Kidney tubule cell (primary cell): ENCODE measurements around the gene WWTR1.

ENCODE experiments used
- DNase-seq: peaks from one replicate; pipeline ENCODE4 v3.0.0-alpha.2; 2018; ENCODE audit warnings: low spot score

Gene WWTR1

DNA sequence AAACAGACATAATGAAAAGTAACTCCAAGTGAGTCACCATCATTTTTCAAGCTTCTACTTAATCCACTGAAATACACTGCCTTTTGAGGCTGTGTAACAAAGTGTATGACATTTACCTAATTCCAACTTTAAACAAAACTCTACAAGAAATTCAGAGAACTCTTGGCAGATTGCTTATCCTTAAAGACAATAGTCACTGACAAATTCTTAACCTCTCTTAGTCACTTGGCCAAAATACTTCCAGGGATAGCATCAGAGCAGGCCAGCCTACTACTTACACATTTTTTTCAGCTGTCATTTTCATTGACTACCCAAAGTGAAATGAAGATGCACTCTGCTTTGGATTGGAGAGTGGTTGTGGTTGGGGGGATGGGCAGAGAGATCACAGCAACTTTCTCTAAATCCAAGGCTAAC lies 3.6 kb downstream of the WWTR1 start:
- peak; percentile 46 for DNase-seq

GRCh38 chr3:149653564-149653963 lies 4.3 kb downstream of the WWTR1 start:
- DNase-seq = no peak

GRCh38 chr3:149653136-149653535 lies 4.7 kb downstream of the WWTR1 start:
- DNase-seq = no peak

DNA sequence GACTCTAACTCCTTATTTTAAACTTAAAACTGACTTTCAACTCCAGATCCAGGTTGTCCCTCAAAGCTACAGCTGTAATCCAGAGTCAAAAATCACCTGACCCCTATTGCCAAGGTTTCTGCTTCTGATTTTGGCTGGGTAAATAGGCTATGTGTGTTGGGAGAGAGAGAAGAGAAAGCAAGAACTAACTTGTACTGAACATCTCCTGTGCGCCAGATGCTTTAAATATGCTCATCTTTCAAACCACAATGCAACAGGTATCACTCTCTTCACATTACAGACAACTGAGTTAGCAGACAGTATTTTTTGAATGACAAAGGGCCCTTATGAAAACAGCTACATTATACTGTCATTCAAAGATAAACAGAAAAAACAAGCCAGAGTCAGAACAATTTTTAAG lies 7.0 kb downstream of the WWTR1 start:
- DNase-seq = no peak

DNA sequence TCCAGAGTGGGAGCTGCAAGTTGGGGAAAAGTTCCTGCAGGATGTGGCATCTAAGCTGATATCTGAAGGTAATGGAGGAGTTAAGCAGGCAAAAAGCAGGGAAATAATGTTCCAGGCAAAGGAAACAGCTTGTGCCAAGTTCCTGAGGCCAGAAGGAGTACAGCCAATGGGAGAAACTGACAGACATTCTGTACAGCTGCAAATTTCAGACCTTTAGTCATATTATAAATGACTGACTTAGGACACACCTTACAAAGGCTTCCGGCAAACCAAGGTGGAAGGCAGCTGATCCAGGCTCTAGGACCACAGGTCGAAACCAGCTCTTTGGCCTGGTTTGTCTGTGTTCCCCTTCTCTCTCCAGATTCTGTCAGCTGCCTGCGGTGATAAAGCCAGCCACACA lies 9.3 kb downstream of the WWTR1 start:
- peak; percentile 77 for DNase-seq

- DNase-seq = no peak
These were observed 10.0 kb downstream of the WWTR1 start for GRCh38 chr3:149647812-149648211.

- DNase-seq = no peak
These were observed 10.5 kb downstream of the WWTR1 start for GRCh38 chr3:149647285-149647684.

GRCh38 chr3:149646181-149646766 lies 11.6 kb downstream of the WWTR1 start:
- peak; percentile 78 for DNase-seq

DNA sequence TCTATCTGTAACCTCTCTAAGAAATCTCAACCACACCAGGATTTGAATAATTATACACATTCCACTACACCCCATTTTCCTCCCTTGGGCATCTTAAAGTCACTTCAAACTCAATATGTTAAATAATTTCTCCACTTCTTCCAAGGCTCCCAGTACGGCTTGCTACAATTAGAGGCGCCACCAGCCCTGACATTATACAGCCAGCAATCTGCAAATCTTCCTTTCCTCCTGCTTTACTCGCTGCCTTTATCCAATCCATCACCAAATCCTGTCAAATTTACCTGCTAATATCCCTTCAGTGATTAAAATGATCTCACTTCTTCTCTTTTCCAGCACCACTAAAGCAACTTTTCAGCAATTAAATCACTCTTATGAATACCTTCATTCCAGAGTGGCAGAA lies 13.9 kb downstream of the WWTR1 start:
- no peak for DNase-seq

DNA sequence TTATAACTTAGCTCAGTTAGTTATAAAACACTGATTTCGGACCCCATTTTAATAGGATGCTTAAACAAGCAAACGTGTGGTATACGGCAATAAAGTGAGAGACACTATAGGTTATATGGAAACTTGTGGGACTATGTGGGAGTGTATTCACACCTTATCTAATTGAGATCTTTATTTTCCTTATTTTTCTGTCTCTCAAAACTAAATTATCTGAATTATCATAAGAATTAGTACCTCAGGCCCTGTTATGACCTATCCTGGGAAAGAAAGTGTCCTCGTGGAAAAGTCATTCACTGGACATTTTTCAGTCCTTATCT lies 14.4 kb downstream of the WWTR1 start:
- DNase-seq = no peak

DNA sequence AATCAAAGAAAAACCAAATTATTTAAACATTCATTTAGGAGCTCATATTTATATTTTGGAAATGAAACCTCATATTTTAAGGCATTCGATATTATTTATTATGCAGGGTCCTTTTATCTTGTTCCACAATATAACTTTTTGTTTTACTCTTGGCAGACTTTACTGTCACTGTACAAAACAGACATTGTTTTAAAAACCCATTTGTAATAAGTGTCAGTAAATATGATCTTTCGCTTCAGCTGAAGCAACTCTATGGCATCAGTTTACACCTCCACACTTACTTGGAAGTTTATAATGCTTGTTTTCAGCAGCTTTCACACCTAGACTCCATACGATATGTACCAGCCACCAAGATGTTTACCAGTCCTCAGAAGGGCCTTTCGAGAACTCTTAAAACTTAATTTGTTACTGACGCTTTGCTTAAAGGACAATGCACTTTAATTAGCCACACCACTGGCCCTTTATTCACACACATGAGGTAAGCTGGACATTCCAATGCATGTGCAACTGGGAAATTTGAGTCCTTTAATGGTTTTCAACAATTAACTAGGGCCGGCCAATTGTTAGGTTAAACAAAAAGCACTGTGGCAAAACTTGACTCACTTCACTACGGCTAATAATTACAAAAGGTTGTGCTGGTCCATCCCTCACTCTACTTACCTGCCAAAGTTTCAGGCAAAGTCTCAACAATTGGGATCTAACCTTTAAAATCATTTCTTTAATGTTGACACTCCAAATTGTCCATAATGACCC lies 16.7 kb downstream of the WWTR1 start:
- DNase-seq = peak; percentile 79

DNA sequence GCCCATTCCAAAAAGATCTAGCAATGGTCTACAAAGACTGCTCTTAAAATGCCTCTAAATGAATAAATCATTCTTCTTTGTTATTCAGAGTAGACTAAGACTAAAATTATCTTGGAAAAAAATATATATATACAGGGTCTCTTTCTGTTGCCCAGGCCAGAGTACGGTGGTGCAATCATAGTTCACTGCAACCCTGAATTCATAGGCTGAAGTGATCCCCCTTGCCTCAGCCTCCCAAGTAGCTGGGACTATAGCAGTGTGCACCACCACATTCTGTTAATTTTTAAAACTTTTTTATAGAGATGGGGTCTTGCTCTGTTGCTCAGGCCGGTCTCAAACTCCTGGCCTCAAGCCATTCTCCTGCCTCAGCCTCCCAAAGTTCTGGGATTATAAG lies 18.7 kb downstream of the WWTR1 start:
- no peak for DNase-seq

DNA sequence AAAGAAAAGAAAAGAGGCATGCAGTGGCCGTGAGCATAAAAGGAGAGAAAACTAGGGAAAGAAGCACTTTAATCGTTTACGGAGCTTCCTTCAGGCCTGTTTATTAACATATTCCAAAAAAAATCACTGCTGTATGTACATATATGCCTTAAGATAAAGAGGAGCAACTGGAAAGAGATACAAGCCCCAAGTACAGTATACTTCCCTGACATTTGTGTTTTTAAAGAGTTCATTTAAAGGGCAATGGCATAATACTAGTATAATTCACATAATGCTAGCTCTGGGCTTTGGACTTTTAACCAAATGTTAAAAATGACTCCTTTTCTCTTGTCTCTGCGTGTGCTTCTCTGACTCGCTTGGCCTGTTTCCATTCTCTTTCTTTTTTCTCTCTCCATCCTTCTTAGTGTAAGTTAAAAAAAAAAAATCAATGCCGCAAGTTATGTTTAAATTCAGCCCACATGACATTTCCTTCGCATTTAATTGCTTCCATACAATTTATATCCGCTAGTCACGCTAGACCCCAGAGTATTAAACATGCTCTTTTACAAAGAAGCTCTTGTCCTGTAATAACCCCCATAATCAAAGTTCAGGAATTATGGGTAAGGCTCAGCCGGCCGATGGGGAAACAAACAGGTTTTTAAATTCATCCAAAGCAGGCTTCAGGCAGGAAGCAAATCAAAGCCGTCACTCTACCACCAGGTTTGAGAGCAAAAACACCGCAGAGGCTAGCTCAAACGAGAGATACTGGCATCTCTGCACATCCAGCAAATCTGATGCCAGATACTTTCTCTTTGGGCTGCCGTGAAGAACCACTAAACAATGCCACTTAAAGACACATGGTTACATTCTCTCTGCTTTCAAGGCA lies 19.4 kb downstream of the WWTR1 start:
- peak; percentile 45 for DNase-seq

GRCh38 chr3:149635396-149635795 lies 22.4 kb downstream of the WWTR1 start:
- no peak for DNase-seq

DNA sequence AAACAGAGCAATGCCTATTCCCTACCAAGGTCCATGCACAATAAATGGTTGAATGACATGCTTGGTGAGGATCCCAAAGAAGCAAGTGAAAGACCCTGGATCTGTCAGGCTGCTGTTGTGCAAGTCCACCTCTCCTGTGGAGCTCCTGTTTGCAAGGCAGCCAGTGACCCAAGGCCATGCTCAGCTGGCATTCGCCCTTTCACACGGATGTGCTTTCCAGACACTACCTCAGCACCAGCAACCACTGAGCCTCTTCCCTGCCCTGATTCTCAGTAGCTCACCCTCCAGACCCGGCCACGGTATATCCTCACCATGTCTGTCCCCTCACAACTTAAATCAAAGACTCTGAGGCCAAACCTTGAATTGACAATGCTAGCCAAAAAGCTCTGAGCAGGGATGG lies 23.3 kb downstream of the WWTR1 start:
- no peak for DNase-seq

DNA sequence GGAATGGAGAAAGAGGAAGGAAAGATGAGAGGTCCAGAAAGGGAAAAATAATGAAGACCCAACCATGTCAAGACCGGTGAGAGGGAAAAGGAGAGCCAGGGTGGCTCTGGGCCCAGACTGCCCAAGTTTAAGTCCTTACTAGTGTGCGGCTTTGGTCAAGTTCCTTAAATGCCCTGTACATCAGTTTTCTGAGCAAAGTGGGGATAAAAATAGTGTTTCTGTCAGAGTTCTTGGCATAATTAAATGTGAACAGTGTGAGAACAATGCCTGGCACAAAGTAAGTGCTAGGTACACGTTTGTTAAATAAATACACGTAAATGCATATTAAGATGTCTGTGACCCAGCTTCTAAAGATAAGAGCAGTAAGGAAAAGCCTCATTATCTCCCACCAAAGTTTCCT lies 23.8 kb downstream of the WWTR1 start:
- DNase-seq = no peak

GRCh38 chr3:149632225-149632624 lies 25.6 kb downstream of the WWTR1 start:
- no peak for DNase-seq

DNA sequence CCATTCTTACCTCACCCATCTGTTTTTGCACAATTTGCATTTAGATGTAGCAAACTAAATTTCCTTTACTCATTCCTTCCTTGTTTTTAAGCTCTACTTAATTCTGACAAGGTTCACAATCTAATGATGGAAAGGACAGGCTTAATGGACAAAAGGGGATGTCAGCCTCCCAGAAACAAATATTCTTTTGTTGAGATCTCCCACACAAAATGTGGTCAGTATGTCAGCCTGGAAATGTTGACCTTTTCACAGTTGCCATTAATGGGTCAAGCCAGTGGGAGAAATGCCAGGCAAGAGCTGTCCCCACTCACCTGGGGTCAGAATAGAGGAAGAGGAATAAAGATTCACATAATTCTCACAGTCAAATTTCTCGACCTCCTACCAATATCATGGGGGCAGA lies 27.0 kb downstream of the WWTR1 start:
- DNase-seq = no peak

GRCh38 chr3:149628957-149629670 lies 28.7 kb downstream of the WWTR1 start:
- no peak for DNase-seq

DNA sequence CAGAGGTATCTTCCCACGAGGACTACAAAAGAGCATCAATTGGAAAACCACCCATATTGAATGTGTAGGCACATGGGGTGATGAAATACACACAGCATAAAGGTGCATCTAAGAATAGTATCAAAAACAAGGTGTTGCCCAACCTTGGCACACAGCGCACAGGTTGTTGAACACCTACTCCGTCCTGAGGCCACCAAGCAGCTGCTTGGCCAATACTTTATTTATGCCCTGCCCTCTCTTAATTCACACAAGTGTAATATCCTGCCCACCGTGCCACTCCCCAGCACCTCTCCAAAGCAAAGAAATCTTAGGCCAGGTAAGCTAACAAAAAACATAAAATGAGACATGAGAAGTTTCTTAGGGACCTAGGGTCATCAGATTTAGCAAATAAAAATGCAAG lies 31.2 kb downstream of the WWTR1 start:
- no peak for DNase-seq

GRCh38 chr3:149625795-149626194 lies 32.0 kb downstream of the WWTR1 start:
- DNase-seq = peak; percentile 79

DNA sequence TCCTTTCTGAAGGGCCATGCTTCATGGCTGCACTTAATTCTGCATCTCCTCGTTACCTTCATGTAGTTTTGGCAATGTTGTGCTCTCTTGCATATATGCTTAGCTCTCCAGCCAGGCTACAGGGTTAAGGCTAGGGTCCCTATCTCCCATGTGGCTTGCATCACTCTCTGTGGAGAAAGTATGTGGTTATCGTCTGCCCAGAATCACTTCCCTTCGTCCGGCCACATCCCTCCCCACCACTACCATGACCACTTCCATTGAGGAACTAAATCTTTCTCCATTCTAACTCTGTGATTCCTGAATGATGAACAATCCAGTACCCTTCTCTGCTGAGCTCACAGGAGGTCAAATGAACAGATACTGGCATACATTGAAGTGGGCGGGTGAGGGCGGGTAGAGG lies 34.0 kb downstream of the WWTR1 start:
- no peak for DNase-seq
